Measurements from ENCODE around the gene CREBZF. TPM values are rescaled to one million over a fixed set of nuclear protein-coding genes. Genes with fewer than 3 reads are reported as not detected.
A peak's percentile ranks its signal among the peaks of the same experiment; 100 is the strongest.
"Not testable (repeated sequence)": the region's sequence is repeated elsewhere in the genome, so short reads cannot be mapped to it uniquely, and the experiment has no call there.

CREBZF gene
- total RNA-seq, 4 donors from 2014 or later: 26.1 to 87.1 (median 32.8) TPM

DNA sequence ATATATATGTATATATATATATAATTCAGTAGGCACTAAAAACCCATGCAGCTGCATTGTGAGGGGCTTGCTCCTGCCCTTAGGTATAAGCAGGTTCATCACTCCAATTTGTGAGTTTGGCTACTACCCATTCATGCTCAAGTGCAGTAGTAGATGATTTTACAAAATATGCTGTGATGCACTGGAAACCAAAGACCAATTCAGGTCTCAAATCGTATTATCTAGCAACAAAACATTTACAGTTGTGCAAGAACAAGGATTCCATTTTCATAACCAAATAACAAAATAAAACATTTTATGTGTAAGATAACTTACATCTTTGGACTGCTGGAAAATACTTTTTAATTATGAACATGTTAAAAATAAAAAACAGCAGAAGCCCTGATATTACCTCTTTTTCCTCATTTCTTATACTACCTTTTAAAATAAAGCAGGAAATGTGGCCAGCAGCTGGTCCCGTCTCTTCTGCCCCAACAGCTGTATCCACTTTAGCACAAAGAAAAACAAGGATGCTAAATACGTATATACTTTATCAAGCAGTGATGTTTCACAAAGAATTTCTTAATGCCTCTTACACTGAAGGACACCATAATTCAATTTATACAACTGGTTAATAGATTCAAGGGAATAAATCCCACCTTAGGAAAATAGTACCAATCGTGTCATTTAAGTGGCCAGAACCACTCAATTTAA, 2.8 kb downstream of the CREBZF start:
- peaks cover 54% of the 10 kb centered on the region for H3K4me1 ChIP-seq
- no peak overlapping the region for H3K27ac ChIP-seq
- DNase-seq (ENCODE audit: low spot score in 2 of 2): no peak
- H3K4me3 ChIP-seq: peak overlapping the region; percentile 77
- no peaks in the 10 kb centered on the region for H3K27me3 ChIP-seq
- WGBS: 12% methylated on average over 4 of the region's 4 CpGs
- no peaks in the 10 kb centered on the region for H3K9me3 ChIP-seq
- TF ChIP-seq CTCF (IDR thresholded peaks at IDR 0.05) (no peak), POLR2A (IDR thresholded peaks at IDR 0.05) (no peak), POLR2AphosphoS5 (IDR thresholded peaks at IDR 0.05) (no peak), EP300 (IDR thresholded peaks at IDR 0.05) (no peak)
- peaks cover 3% of the 10 kb centered on the region for H3K36me3 ChIP-seq

- peaks cover 44% of the 10 kb centered on the region for H3K4me1 ChIP-seq
- 38% methylated on average over 1 of the region's 1 CpG for WGBS
- H3K36me3 ChIP-seq: peaks cover 17% of the 10 kb centered on the region
Observed at GRCh38 chr11:85658180-85658579, 6.7 kb downstream of the CREBZF start.

DNA sequence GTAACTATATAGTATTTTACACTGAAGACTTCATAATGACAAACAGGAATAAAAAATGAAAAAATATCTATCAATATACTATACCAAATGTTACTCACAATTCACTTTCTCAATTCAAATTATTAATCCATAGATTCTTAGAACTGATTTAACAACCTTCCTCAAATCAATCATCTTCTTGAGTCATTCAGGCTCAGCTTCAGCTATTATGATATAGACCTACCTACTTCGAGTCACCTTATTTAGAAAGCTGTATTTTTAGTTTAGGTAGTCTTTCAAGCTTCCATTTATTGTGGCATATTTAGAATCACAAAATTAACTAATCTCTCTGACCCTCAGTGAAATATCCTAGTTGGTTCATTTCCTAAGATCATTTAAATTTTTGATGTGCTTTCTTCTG, 8.2 kb downstream of the CREBZF start:
- Histone ChIP-seq H3K36me3 (peaks cover 24% of the 10 kb centered on the region), H3K27me3 (no peaks in the 10 kb centered on the region), H3K4me3 (no peak overlapping the region), H3K27ac (no peak overlapping the region), H3K4me1 (peaks cover 30% of the 10 kb centered on the region), H3K9me3 (no peaks in the 10 kb centered on the region)
- TF ChIP-seq POLR2A (IDR thresholded peaks at IDR 0.05) (no peak), EP300 (IDR thresholded peaks at IDR 0.05) (no peak), CTCF (IDR thresholded peaks at IDR 0.05) (no peak), POLR2AphosphoS5 (IDR thresholded peaks at IDR 0.05) (no peak)
- no peak for DNase-seq (ENCODE audit: low spot score in 2 of 2)
- WGBS: 81% methylated on average over 1 of the region's 1 CpG

More at GRCh38 chr11:85658180-85658579, 6.7 kb downstream of the CREBZF start:
- no peaks in the 10 kb centered on the region for H3K27me3 ChIP-seq
- TF ChIP-seq POLR2A (IDR thresholded peaks at IDR 0.05) (no peak), EP300 (IDR thresholded peaks at IDR 0.05) (no peak), POLR2AphosphoS5 (IDR thresholded peaks at IDR 0.05) (no peak), CTCF (IDR thresholded peaks at IDR 0.05) (no peak)
- no peak for DNase-seq (ENCODE audit: low spot score in 2 of 2)
- H3K27ac ChIP-seq: no peak overlapping the region
- H3K4me3 ChIP-seq: no peak overlapping the region
- no peaks in the 10 kb centered on the region for H3K9me3 ChIP-seq

DNA sequence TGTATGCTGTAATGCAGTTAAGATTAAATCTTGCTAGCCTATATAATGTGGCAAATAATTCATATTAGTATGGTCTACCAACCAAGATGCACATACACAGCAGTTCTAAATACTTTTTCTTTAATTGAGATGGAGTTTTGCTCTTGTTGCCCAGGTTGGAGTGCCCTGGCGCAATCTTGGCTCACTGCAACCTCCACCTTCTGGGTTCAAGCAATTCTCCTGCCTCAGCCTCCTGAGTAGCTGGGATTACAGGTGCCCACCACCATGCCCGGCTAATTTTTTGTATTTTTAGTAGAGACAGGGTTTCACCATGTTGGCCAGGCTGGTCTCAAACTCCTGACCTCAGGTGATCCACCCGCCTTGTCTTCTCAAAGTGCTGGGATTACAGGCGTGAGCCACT, 10.6 kb downstream of the CREBZF start:
- not testable (repeated sequence) for H3K27me3 ChIP-seq; H3K27ac ChIP-seq; H3K4me3 ChIP-seq; H3K9me3 ChIP-seq; DNase-seq (ENCODE audit: low spot score in 2 of 2)
- WGBS: 96% methylated on average over 4 of the region's 4 CpGs
- Histone ChIP-seq H3K4me1 (peaks cover 13% of the 10 kb centered on the region), H3K36me3 (peaks cover 26% of the 10 kb centered on the region)

DNA sequence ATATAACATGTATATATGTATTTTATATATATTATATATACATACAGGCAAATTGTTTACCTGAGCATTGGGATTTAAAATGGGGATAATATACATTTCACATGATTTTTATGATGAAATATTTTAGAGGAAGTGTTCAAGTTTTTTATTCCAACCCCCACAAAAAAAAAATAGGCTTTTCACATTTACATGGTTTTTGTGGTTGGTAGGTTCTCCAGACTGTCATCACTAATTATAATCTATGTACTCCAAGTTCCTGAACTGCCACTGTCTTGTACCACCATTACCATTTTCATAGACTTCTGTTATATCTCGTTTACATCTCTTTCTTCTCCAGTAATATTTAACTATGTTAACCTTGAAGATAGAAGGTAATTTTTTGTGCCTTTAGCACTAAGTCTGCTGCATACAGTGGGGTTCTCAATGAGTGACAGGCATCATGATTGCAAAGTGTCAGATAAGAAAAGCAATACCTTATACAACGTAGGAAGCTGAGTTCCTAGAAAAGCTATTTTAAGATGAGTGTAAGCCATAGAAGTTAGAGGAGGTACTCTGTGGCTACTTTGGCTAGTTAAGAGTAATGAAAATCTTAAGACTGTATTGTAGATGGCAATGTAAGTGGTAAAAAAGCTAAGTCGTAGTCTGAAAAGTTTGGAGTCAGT, 12.0 kb downstream of the CREBZF start:
- 66% methylated on average over 3 of the region's 3 CpGs for WGBS
- Histone ChIP-seq H3K27ac (no peak overlapping the region), H3K4me1 (peaks cover 18% of the 10 kb centered on the region), H3K4me3 (no peak overlapping the region), H3K36me3 (peaks cover 26% of the 10 kb centered on the region), H3K27me3 (no peaks in the 10 kb centered on the region), H3K9me3 (no peaks in the 10 kb centered on the region)
- no peak for TF ChIP-seq POLR2AphosphoS5 (IDR thresholded peaks at IDR 0.05)
- no peak for TF ChIP-seq CTCF (IDR thresholded peaks at IDR 0.05)
- no peak for TF ChIP-seq EP300 (IDR thresholded peaks at IDR 0.05)
- TF ChIP-seq POLR2A (IDR thresholded peaks at IDR 0.05): no peak
- no peak for DNase-seq (ENCODE audit: low spot score in 2 of 2)

Measured in suprapubic skin (tissue), 4 donors.